Gastroesophageal sphincter (tissue), 4 donors: Measurements from ENCODE around the gene IRF5. TPM values are rescaled to one million over a fixed set of nuclear protein-coding genes. Genes with fewer than 3 reads are reported as not detected.

Experiments
- ATAC-seq: fragments of 150-250 bp; one replicate; pipeline ENCODE4 v1.9.1; 2016; ENCODE audit warnings: mild to moderate bottlenecking, moderate library complexity
- H3K27ac ChIP-seq, 4 donors: fragments of 200-600 bp; sonication (generic) in 3 of 4; 1 replicate in 3 of 4; 2 replicates in 1 of 4; pipeline ENCODE4 v1.5.1; 2016 to 2019
- H3K27me3 ChIP-seq: fragments of 200-600 bp; sonication (generic); one replicate; pipeline ENCODE4 v1.5.1; 2019
- H3K36me3 ChIP-seq, 2 donors: fragments of 200-600 bp; sonication (generic); one replicate each; pipeline ENCODE4 v1.5.1; 2019; ENCODE audit warnings: control low read depth in 1 of 2
- H3K4me1 ChIP-seq, 3 donors: fragments of 200-600 bp; sonication (generic); 1 replicate in 2 of 3; 2 replicates in 1 of 3; pipeline ENCODE4 v1.5.1; 2016 to 2019; ENCODE audit warnings: control low read depth in 2 of 3
- H3K4me3 ChIP-seq, 2 donors: fragments of 200-600 bp; sonication (generic); one replicate each; pipeline ENCODE4 v1.5.1; 2019; ENCODE audit warnings: mild to moderate bottlenecking in 1 of 2, moderate library complexity in 1 of 2
- H3K9me3 ChIP-seq, 3 donors: fragments of 200-600 bp; sonication (generic); one replicate each; pipeline ENCODE4 v1.5.1; 2017 to 2019; ENCODE audit warnings: control low read depth in 2 of 3
- CTCF ChIP-seq, 4 experiments: fragments of 200-600 bp in 2 of 4; fragments of 450-650 bp in 2 of 4; sonication (generic) in 1 of 4; IDR thresholded peaks; one replicate each; pipeline ENCODE4 v1.5.1; 2017 to 2019; ENCODE audit warnings: antibody characterized with exemption in 4 of 4, mild to moderate bottlenecking in 2 of 4, moderate library complexity in 2 of 4
- EP300 ChIP-seq: sonication (generic); formaldehyde crosslinking; IDR thresholded peaks from one replicate; pipeline ENCODE4 v1.6.1; 2017; ENCODE audit warnings: antibody characterized with exemption, mild to moderate bottlenecking
- POLR2A ChIP-seq, 2 donors: fragments of 450-650 bp; IDR thresholded peaks; one replicate each; pipeline ENCODE4 v1.6.1; 2017; ENCODE audit warnings: antibody characterized with exemption in 2 of 2, mild to moderate bottlenecking in 2 of 2, moderate library complexity in 1 of 2
- POLR2AphosphoS5 ChIP-seq: sonication (generic); formaldehyde crosslinking; IDR thresholded peaks from one replicate; pipeline ENCODE4 v1.6.1; 2017; ENCODE audit warnings: antibody characterized with exemption
- WGBS, 2 donors: methylation state at CpG; one replicate each; pipeline ENCODE4 v1.1.5; 2018; ENCODE audit warnings: low coverage in 1 of 2; 5-methylcytosine and 5-hydroxymethylcytosine counted together
- total RNA-seq, 4 donors: library from RNA; depleted of rRNA; stranded (reverse); fragments of >200 nt; gene quantifications; one replicate each; pipeline ENCODE4 v1.1.0, GENCODE V29; 2016

IRF5 gene
- total RNA-seq, 4 donors from 2014 or later, result 6.6 to 10.1 (median 8.2) TPM

DNA sequence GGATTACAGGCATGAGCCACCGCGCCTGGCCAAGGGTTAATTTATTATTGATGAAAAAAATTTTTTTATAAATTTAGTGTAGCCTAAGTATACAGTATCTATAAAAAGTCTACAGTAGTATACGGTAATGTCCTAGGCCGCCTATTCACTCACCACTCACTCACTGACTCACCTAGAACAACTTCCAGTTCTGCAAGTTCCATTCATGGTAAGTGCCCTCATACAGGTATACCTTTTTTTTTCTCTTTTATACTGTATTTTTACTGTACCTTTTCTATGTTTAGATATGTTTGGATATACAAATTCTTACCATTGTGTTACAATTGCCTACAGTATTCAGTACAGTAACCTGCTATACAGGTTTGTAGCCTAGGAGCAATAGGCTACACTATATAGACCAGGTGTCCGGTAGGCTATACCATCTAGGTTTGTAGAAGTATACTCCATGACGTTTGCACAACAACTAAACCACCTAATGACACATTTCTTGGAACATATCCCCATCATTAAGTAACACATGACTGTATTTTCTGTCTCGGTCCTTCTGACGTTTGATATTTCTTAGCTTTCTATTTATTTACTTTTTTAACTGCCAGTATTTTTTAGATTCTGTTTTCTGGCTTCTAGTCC, 23.4 kb downstream of the IRF5 start:
- Histone ChIP-seq H3K9me3 (no peaks in the 10 kb centered on the region), H3K27ac (no peak overlapping the region), H3K36me3 (peaks cover 0 to 94% of the 10 kb centered on the region in 2 donors), H3K4me3 (no peak overlapping the region), H3K27me3 (no peaks in the 10 kb centered on the region), H3K4me1 (peaks cover 0 to 6% (median 0%) of the 10 kb centered on the region in 3 donors)
- WGBS, 2 donors, result 81 to 90% methylated on average over 6 to 8 of the region's 8 CpGs
- TF ChIP-seq CTCF (IDR thresholded peaks at IDR 0.05) (no peak), POLR2A (IDR thresholded peaks at IDR 0.05) (no peak), POLR2AphosphoS5 (no peak), EP300 (no peak)
- ATAC-seq, result no peak

DNA sequence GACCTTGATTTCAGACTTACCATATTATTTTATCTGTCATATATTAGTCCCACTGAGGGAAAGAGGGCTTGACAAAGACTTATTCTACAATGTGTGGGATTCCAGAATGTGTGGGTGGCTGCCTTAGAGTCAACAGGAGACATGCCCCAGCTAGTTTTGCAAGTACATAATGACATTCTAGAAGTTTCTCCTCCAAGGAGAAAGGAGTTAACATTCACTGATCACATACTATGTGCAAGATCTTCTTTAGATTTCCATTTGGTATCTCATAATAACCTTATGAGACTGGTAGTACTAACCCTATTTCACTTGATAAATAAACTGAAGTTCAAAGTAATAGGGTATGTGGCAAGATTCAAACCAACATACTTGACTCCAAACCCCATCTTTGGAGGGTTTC, 25.2 kb downstream of the IRF5 start:
- H3K27ac ChIP-seq, result no peak overlapping the region
- H3K4me3 ChIP-seq, result no peak overlapping the region
- no peaks in the 10 kb centered on the region for H3K9me3 ChIP-seq
- H3K36me3 ChIP-seq, result peaks cover 0 to 93% of the 10 kb centered on the region in 2 donors
- no peak for TF ChIP-seq EP300
- no peak for ATAC-seq
- H3K4me1 ChIP-seq, result peaks cover 0 to 6% (median 0%) of the 10 kb centered on the region in 3 donors
- no peaks in the 10 kb centered on the region for H3K27me3 ChIP-seq

DNA sequence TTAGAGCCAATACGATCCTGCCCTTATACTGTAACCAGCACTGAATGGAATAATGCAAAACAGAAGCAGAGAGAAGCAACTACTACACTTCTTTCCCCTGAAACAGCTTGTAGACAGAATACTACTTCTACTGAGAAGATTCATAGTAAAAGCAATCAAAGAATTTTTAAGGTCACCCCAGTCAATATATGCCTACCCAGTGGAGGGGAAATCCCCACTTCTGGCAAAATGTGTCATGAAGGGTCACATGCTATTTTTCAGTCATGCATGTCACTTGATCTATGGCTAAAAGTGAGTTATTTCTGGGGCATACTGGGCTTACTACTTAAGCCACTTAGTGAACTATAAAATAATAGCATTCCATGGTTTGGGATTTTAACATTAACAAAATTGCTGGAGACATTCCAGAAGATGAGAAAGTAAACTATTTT, 25.6 kb downstream of the IRF5 start:
- Histone ChIP-seq H3K4me3 (no peak overlapping the region), H3K36me3 (peaks cover 0 to 93% of the 10 kb centered on the region in 2 donors), H3K9me3 (no peaks in the 10 kb centered on the region), H3K27ac (no peak overlapping the region), H3K27me3 (no peaks in the 10 kb centered on the region), H3K4me1 (peaks cover 0 to 6% (median 0%) of the 10 kb centered on the region in 3 donors)
- no peak for TF ChIP-seq EP300
- TF ChIP-seq POLR2A (IDR thresholded peaks at IDR 0.05), result no peak
- TF ChIP-seq POLR2AphosphoS5, result no peak
- no peak for TF ChIP-seq CTCF (IDR thresholded peaks at IDR 0.05)
- 100% methylated on average over 1 of the region's 1 CpG; no CpG with 5 or more reads in 1 of the 2 donors for WGBS, 2 donors
- no peak for ATAC-seq

DNA sequence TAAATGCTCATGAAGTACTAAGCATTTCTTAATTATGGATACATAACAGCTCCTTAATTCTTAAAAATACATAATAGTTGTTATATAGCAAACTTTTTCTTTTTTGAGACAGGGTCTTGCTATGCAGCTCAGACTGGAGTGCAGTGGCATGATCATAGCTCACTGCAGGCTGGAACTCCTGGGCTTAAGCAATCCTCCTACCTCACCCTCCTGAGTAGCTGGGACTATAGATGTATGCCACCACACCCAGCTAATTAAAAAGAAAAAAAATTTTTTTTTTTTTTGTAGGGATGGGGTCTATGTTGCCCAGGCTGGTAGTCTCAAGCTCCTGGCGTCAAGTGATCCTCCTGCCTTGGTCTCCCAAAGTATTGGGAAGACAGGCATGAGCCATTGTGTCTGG, 30.9 kb downstream of the IRF5 start:
- 83 to 100% methylated on average over 1 of the region's 1 CpG for WGBS, 2 donors
- peaks cover 11 to 95% of the 10 kb centered on the region in 2 donors for H3K36me3 ChIP-seq
- H3K9me3 ChIP-seq, result no peaks in the 10 kb centered on the region
- peaks cover 0 to 2% (median 0%) of the 10 kb centered on the region in 3 donors for H3K4me1 ChIP-seq
- no peak overlapping the region for H3K4me3 ChIP-seq
- H3K27ac ChIP-seq, result no peak overlapping the region
- ATAC-seq, result no peak
- no peak for TF ChIP-seq POLR2AphosphoS5
- TF ChIP-seq EP300, result no peak
- no peak for TF ChIP-seq CTCF (IDR thresholded peaks at IDR 0.05)
- no peak for TF ChIP-seq POLR2A (IDR thresholded peaks at IDR 0.05)
- no peaks in the 10 kb centered on the region for H3K27me3 ChIP-seq

- Histone ChIP-seq H3K27me3 (no peaks in the 10 kb centered on the region), H3K4me1 (no peaks in the 10 kb centered on the region), H3K9me3 (no peaks in the 10 kb centered on the region), H3K36me3 (peaks cover 19 to 97% of the 10 kb centered on the region in 2 donors), H3K27ac (no peak overlapping the region), H3K4me3 (no peak overlapping the region)
- ATAC-seq, result no peak
- WGBS, 2 donors, result 73 to 81% methylated on average over 7 of the region's 7 CpGs
- no peak for TF ChIP-seq POLR2A (IDR thresholded peaks at IDR 0.05)
- TF ChIP-seq CTCF (IDR thresholded peaks at IDR 0.05), result no peak
- TF ChIP-seq POLR2AphosphoS5, result no peak
- TF ChIP-seq EP300, result no peak
Measured at GRCh38 chr7:128974241-128974934, 36.7 kb downstream of the IRF5 start.
